ENCODE data around the gene XYLT1.

XYLT1 gene

DNA sequence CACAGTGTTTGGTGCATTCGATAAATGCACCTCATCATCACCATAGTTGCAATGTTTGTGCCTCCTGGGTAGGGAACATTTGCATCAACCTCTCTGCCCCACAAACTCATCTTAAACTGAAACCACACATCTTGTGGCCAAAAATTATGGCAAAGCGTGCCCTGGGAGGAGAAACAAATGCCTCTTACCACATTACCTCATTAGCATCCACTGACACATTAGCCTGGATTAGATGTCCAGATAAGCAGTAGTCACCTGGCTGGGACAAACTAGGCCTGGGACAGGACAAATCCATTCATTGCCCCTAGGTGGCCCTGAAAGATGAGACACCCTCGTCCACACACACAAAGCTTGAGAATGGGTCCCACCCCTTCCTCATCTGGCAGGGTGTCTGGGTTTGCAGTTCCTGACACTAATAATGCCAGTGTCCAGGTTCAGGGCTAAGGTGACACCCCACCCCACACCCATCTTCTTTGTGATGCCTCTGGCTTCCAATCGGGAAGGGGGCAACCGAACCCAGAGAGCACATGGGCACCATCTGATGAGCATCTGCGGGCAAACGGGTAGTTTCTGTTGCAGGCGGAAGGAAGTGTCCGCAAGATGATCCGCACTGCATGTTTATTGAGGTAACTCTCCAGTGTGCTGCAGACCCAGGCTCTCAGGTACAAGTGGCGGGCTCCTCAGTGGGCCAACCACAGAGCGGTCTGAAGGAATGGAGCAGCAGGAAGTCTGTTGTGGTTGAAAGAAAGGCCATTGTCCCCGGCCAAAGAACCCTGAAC lies 8.6 kb downstream of the XYLT1 start:
- in situ Hi-C loops (cut with HindIII; ENCODE audit: low sequenced_read_pairs): no loop called here

DNA sequence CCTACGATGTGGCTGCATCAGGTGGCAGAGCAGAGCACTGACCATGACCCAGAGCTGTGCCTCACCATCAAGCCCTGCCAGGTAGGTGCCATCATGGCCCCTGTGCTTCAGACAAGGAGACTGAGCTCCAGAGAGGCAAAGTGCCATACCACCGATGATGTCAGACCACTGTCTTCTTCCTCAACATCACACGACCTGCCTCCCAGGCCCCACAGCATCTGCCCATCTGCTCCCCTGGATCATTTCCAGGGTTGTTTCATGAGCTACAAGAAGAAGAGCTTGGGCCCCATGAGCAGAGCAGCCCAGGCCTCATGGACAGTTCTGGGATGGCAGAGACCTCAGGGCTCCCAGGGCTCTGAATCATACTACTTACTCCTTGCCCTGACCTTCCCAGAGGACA lies 9.9 kb downstream of the XYLT1 start:
- in situ Hi-C loops (cut with HindIII; ENCODE audit: low sequenced_read_pairs): no loop called here

DNA sequence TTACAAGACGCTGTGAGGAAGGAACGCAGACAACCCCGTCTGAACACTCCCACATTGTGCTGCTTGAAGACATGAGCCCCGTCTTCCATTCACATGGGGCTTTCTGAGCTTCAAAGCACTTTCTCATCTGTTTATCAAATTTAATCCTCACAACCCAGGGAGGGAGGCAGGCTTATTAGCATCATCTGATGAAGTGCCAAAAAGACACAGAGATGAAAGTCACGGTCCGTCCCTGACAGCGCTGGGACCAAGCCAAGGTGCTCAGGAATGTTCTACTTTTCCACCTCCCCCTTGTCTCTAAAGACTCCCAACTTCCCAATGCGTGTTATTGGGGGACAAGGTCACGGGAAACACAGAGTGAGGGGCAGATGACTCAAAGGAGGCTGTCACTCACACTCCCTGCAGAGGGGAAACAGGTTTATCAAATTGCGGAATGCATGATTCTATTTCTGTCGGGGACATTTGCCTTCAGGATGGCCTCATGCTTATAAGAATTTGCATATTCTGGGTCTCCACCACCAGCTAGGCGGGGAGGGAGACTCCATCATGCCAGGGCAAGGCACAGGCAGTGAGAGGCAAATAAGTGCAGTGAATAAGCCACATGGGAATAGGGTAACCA lies 10.7 kb downstream of the XYLT1 start:
- in situ Hi-C loops (cut with HindIII; ENCODE audit: low sequenced_read_pairs): no loop called here

DNA sequence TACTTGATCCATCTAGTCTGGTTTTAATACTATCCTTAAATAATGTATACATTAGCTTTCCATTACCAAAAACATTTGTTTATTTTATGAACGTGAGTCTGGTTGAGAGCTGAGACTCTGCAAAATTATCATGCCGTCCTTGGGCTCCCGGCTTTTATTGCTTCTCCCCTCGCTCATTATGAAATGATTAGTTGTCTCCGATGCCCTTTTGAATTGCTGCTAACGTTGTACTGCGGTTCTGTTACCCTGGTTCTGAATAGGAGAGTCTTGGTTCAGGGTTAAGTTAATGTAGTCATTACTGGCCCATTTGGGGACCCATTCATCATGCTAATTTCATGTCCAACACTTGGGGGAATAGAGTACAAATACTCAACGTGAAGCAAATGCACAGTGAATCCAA lies 12.8 kb downstream of the XYLT1 start:
- in situ Hi-C loops (cut with HindIII; ENCODE audit: low sequenced_read_pairs): no loop called here

DNA sequence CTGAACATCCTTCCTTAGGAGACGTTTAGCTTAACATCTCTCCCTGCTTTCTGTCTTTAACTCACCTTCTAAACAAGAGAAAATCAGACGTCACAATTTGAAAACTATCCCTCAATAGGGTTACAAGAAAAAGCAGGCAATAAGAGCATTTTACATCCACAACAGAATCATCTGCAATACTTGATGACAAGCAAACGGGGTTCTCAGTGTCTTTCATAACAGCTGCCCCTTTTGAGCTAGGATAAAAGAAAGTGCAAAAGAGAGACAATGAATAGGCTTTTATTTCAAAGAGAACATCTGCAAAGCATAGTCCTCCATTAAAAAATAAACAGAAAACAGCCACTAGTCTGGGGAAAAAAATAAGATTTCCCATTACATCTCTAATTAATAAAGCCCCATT lies 13.2 kb downstream of the XYLT1 start:
- in situ Hi-C loops (cut with HindIII; ENCODE audit: low sequenced_read_pairs): no loop called here

DNA sequence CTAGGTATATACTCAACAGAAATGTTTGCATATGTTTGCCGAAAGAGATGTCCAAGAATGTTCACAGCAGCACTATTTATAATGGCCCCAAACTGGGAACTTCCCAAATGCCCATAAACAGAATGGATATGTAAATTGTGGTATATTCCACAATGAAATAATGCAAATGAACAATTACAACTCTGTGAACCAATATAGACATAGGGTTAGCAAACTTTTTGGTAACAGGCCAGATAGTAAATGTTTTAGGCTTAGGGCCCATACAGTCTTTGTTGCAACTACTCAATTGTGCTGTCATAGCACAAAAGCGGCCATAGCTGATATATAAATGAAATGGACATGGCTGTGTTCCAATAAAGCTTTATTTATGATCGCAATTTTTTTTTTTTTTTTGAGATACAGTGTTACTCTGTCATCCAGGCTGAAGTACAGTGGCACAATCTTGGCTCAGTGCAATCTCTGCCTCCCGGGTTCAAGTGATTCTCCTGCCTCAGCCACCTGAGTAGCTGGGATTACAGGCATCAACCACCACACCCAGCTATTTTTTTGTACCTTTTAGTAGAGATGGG lies 16.5 kb downstream of the XYLT1 start:
- in situ Hi-C loops (cut with HindIII; ENCODE audit: low sequenced_read_pairs): no loop called here

DNA sequence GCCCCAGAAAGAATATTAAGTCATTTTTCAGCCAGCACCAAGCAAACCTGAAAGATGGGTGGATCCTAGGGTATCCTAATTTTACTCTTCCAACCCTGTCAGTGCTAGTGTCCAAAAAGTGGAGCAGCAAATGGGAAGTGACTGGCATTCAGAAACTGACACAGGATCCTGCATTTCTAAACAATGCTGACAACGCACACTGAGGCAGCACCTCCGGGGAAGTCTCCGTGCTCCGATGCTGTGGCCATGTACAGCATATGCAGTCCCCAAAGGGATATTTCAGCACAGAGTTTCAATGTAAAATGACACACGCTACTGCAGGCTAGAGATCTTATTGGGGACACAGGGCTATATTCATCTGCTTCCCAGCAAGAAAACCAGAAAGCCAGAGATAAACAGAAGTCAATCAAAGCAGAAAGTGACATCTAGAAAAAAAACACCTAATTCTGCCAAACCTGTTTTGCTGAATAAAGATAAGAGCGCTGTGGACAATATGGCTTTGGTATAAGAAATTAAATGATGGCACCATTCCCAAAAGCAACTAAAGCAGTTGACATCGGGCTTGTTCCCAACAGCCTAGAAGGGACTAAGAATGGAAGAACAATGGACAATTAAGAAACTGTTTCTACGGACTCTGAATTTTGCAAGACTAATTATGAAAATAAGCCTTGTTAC lies 17.3 kb downstream of the XYLT1 start:
- in situ Hi-C loops (cut with HindIII; ENCODE audit: low sequenced_read_pairs): no loop called here

DNA sequence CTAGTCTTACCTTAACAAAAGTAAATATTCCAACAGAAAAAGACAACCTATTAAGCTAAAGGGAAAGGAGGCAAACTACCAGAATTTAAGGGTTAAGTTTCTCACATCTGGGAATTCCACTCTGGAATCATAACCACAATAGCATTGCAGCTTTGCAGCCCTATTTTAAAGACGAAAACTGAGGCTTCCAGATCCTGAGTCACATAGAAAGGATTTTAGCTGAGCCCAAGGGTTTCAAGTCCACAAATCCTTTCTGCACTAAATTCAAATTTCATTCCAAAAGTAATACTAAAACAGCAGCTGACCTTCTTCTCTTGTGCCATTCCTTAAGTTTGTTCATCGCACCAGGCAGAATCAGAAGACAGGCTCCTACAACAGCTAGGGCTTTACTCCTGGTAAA lies 17.8 kb downstream of the XYLT1 start:
- in situ Hi-C loops (cut with HindIII; ENCODE audit: low sequenced_read_pairs): no loop called here

DNA sequence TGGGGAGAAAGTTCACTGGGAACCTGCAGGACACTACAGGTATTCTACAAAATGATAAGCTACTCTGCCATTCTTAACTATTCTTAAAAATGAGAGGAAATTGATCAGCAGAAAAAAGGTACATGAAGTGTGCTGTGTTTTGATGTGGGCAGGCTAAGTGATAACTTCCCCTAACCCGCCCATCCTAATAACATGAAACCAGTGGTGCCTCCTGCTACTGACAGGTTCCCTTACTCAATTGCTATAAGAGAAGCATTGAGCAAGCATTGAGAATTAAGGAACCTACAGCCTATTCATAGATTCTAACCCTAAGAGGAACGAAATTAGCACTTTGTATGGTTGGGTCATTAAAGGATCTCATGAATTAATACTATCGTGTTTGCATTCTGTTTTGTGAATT lies 18.9 kb downstream of the XYLT1 start:
- in situ Hi-C loops (cut with HindIII; ENCODE audit: low sequenced_read_pairs): no loop called here

DNA sequence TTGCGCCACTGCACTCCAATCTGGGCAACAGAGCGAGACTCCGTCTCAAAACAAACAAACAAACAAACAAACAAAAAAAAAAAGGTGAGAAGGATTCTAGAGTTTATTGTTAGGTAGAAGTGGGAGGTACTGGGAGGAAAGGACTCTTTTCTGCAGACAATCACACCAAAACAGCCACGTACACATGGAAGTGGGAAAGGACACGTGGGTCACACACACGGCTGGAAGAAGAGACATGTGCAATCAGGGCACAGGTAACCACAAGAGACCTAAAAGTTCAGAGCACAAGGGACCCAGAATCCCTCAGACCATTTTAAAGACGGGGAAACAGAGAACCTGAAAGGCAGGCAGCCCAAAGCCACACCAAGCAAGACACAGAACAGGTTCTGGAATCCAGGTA lies 20.5 kb downstream of the XYLT1 start:
- in situ Hi-C loops (cut with HindIII; ENCODE audit: low sequenced_read_pairs): no loop called here

DNA sequence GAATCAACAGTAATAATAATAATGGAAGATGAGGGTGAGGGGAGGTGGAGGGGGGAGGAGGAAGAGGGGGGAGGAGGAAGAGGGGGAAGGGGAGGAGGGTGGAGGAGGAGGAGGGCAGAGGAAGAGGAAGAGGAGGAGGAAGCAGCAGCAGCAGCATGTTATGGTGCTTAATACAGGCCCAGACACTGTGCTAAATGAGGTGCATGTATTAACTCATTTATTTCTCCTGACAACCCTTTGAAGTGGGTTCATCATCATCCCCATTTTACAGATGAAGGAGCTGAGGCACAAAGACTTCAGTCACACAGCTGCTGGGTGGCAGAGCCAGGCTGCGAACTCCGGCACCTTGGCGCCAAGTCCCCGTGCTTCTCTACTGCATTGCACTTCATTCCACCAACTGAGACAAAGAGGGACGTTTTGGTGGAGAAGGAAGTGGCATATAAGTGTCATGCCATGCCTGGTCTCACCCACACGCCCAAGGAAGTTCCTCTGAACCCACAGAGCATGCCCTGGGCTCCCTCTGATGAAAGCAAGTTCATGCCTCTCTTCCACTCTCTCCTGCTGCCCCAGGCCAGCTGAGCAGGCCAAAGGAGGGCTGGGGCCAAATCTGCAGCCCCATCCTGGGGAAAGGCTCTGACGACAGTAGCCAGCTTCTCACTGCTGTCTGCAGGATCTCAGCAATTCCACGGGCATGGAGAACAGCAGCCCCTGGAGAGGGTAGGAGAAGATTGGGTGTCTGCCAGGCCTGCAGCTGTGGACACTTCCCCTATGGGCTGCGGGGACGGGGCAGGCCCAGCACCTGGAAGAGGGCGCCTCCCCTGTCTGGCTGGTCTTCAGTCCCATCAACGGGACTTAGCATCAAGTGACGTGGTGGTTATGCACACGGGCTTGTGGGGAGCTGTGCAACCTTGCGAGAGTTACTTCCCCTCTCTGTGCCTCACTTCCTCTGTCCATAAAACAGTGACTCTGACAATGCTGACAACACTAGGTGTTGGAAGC lies 21.8 kb downstream of the XYLT1 start:
- in situ Hi-C loops (cut with HindIII; ENCODE audit: low sequenced_read_pairs): no loop called here

DNA sequence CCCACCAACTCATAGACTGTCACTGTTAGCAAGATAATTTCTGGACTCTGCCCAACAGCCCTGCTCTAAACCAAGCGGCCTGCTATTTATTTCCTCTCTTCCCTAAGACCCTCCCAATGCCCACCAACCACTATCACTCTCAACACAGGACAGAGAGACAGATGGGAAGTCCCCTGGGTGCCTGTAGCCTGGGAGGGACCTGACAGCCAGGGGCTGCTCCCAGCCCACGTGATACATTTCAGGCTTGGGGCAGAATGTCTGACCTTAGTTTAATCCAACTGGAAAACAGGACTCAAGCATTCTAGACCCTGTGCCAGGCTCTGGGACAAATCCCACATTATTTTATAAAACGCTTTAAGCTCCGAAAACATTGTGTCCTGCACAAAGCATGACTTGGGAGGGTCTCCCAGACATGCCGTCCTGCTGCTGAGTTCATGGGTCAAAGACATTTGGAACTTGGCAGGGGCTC lies 23.6 kb downstream of the XYLT1 start:
- in situ Hi-C loops (cut with HindIII; ENCODE audit: low sequenced_read_pairs): no loop called here

DNA sequence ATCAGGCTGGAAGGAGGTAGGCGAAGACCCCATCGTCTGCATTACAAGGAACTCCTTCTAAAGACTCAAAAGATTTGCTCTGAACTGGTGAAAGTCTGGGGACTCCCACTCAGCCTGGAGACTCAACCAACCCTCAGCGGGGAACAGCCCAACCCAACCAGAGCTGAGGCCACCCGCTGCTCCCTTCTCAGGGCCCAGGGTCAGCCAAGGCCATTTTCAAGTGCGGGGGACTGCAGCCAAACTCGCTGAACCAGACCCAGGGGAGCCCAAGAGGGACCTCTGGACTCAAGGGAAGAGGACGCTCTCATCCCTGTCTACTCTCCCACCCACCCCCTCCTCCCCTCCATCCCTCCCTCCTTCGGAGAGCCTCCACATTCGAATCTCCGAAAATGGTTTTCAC lies 24.1 kb downstream of the XYLT1 start:
- in situ Hi-C loops (cut with HindIII; ENCODE audit: low sequenced_read_pairs): no loop called here

DNA sequence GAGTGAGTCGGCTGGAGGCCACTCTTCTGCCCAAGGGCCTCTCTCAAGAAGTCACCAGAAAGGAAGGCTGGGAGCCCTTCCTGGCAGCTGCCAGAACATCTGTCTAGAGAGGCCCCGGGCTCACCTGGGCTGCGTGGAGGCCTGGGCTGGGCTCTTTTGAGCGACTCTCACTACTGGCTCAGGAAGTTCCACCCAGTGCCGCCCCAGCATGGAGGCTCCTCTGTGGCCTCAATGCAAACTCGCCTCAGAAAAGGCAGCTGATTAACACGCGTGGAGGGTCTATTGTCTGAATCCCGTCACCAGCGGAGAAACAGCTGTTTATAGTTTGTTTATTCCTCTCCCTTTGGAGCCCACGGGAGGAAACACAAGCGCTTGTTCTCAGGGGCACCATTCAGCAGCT lies 25.3 kb downstream of the XYLT1 start:
- in situ Hi-C loops (cut with HindIII; ENCODE audit: low sequenced_read_pairs): no loop called here

DNA sequence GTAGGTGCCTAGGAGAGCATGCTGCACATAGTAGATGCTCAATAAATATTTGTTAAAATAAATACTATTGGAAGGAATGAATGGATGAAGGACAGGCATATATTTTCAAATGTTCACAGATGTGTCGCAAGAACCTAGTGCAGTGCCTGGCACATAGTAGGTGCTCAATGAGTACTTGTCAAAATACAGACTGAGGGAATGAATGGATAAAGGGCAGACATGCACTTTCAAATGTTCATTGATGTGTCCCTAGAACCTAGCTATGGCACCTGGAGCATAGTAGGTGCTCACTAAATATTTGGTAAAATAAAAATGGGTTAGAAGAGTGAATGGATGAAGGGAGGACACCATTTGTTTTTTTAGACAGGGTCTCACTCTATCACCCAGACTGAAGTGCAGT lies 26.1 kb downstream of the XYLT1 start:
- in situ Hi-C loops (cut with HindIII; ENCODE audit: low sequenced_read_pairs): no loop called here

DNA sequence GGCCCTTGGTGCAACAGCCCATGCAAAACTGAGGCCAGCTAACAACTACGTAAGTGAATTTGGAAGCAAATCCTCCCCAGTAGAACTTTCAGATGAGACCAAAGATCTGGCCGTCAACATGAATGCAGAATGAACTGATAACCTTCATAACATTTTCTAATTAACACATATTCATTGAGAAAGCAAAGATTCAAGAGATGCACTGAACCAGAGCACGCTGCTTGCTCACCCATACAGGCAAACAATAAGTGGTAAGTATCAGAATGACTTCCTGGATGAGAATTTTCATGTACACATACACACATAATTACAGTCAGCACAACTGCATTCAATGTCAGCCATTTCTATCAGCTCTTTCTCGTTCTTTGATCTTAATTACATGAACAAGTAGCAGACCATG lies 30.6 kb downstream of the XYLT1 start:
- in situ Hi-C loops (cut with HindIII; ENCODE audit: low sequenced_read_pairs): no loop called here

DNA sequence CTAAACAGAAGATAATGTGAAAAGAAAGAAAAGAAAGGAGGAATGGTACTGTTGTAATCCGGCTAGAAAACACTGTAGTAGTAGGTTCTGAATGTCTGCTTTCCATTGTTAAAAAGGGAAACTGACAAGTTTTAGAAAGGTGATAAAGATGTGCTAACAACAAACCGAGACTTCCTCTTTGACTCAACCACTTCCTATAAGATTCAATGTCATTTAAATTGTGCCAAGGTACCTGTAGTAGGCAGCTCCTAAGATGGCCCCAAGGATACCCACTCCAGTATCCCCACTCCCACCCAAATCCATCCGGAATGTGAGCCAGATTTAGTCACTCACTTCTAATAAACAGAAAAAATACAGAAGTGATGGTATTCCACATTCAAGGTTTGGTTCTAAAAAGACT lies 31.2 kb downstream of the XYLT1 start:
- in situ Hi-C loops (cut with HindIII; ENCODE audit: low sequenced_read_pairs): no loop called here

DNA sequence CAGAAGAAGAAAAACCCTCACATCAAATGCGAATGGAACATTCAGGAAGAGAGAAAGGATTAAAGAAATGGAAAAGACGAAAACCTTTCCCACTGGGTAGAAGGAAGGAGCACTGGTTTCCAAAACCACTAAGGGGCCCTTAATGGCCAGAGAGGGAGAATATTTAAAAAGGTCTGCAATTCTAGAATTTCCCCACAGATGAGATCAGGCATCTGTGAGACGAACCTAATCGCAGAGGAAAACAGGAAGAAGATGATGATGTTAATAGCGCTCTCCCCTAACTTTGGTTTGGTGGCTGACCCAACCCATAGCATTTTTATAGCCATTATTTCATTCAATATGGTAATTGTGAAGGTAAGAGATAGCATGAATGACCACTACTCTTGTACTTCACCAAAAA lies 32.8 kb downstream of the XYLT1 start:
- in situ Hi-C loops (cut with HindIII; ENCODE audit: low sequenced_read_pairs): no loop called here

DNA sequence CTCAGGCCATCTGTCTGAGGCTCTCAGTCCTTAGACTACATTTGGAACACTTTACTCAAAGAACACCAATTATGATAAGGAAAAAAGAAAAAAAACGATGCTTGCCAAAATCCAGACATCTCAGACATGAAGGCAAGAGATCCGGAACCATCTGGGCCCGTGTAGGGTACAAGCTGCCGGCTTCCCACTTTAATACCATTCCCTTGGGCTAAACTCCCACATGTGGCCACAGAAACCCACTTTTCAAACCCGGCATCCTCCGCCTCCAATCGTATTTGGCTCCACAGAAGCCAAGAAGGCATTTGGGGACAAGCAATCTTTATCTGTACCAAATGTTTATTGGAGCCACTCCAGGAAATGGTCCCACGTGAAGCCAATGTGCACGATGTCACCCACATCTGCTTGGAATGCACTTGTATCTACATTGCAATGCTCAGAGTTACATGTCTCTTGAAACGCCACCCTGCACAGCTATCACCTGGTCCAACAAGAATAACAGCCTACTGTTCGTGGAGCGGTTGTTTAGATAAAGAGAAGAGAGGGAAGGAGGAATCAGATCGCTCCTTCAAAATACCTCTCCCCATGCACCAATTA lies 33.5 kb downstream of the XYLT1 start:
- in situ Hi-C loops (cut with HindIII; ENCODE audit: low sequenced_read_pairs): no loop called here

DNA sequence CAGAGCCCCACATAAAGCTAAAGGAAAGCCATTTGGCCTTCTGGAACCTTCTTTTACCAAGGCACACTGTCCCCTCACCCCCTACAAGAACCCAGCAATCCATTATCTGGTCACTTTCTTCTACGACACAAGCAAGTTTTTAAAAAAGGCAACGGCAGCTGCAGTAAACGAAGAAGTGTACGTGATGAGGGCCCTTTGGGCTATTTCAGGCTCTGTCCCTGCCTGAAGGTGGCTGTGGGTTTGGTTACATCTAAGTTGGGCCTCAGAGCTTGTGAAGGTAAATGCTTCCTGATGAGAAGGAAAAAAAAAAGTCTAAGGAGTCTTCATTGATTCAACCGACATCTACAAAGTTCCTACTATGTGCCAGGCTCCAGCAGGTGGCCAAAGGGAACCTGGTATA lies 35.4 kb downstream of the XYLT1 start:
- in situ Hi-C loops (cut with HindIII; ENCODE audit: low sequenced_read_pairs): no loop called here

All from endothelial cell of hepatic sinusoid (primary cell).